Kasumi-1 (cell line): ENCODE results near the gene PITX3.
A peak's percentile ranks its signal among the peaks of the same experiment; 100 is the strongest.
"Not testable (repeated sequence)": the region's sequence is repeated elsewhere in the genome, so short reads cannot be mapped to it uniquely, and the experiment has no call there.

Experiments
- DNase-seq, 2 experiments: peaks; one replicate each; lab custom pipeline; 2025; lab: John Stamatoyannopoulos, UW

Gene PITX3

GRCh38 chr10:102226542-102226870 is 14.8 kb downstream of the PITX3 start:
- no peak for DNase-seq

DNA sequence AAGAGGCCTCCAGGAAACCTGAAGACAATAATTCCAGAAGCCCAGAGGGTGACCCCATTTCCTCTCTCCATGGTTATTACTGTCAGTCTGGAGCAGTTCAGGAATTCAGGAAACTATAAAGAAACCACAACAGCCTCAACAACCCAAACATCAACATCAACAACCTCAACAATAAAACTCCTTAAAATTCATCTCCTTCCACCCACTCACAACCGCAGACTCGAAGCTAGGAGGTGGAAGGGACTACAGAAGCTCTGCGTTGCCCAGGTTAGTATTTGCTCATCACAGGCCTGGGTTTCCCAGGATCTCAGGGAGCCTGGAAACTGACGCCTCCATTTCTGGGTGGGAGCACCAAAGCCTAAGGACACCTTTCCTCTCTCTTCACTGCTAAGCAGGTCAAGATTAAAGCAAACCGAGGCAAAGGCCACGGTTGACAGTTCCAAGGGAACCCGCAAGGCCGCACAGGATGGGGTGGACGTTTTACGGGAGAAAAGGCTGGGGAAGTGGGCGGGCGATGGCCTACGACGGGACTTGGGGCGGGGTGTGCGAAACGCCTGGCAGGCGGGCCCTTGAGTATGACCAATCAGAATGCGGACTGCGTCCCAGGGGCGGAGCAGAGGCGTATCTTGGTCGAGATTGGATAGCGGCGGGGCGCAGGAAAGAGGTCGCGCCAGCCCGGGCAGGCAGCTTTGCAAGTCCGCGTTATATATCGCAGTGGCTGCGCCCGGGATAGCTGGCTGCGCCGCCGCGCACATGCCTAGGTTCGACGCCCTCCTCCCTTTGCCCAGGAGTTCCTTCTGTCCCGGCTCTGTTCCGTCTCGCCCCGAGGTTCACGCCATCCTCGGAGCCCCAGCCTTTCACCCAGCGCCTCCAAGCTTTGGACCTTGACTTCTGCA is 15.4 kb downstream of the PITX3 start, which contains the start of gene ELOVL3:
ELOVL3 (plus strand) TSS at position 654 of the 896 bp plus-strand sequence. CDS start 250 bp downstream, outside the sequence.
- peak; percentile 95 to 96 for DNase-seq

- DNase-seq: no peak
Measured at GRCh38 chr10:102222797-102223196, 18.5 kb downstream of the PITX3 start.

GRCh38 chr10:102220612-102221011 is 20.7 kb downstream of the PITX3 start:
- DNase-seq: no peak

- DNase-seq: no peak
Measured at GRCh38 chr10:102219370-102219769, 21.9 kb downstream of the PITX3 start.

DNA sequence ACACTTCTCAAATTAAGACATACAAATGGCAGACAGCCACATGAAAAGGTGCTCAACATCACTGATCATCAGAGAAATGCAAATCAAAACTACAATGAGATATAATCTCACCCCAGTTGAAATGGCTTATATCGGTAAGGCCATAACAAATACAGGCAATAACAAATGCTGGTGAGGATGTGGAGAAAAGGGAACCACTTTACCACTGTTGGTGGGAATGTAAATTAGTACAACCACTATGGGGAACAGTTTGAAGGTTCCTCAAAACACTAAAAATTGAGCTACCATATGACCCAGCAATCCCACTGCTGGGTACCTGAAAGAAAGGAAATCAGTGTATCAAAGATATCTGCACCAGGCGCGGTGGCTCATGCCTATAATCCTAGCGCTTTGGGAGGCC is 27.7 kb downstream of the PITX3 start:
- DNase-seq: peak; percentile 23 to 30

- DNase-seq: no peak
Measured at GRCh38 chr10:102211615-102212299, 29.6 kb downstream of the PITX3 start.

GRCh38 chr10:102208311-102209035 is 32.8 kb downstream of the PITX3 start:
- no peak for DNase-seq

GRCh38 chr10:102202386-102202785 is 38.9 kb downstream of the PITX3 start:
- no peak for DNase-seq

GRCh38 chr10:102200751-102201640 is 40.3 kb downstream of the PITX3 start:
- DNase-seq: no peak

DNA sequence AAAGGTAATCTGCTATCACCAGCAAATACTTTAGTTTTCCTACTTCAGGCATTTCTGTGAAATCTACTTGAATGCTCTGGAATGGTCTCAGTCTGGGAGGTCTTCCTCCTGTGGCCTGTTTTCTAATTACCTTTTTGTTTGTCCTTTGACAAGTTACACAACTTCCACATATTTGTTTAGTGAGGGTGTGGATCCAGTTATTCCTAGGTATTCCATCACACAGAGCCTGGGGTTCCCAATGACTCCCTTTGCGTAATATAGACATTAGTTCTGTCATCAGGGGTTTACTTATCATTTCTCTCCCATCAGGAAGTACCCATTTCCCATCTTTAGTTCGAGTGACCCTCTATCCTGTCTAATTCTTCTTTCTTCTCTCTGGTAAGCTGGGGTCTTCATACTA is 43.3 kb downstream of the PITX3 start:
- DNase-seq: no peak

DNA sequence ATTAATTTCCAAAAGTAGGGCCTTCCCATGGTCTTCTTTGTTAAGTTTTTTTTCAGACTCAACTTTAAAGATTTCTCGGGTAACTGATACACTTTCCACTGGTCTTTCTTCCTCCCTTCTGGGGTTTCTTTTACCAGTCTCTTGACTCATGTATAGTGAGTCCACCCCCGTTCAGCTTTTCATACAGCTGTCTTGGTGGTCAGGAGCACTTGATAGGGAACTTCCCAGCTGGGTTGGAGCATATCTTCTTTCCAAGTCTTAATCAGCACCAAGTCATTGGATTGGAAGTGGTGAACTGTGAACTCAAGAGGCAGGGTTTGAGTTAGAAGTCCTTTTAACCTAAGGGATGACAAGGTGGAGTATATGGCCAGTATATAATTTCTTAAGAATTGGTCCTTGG is 44.4 kb downstream of the PITX3 start:
- no peak for DNase-seq

DNA sequence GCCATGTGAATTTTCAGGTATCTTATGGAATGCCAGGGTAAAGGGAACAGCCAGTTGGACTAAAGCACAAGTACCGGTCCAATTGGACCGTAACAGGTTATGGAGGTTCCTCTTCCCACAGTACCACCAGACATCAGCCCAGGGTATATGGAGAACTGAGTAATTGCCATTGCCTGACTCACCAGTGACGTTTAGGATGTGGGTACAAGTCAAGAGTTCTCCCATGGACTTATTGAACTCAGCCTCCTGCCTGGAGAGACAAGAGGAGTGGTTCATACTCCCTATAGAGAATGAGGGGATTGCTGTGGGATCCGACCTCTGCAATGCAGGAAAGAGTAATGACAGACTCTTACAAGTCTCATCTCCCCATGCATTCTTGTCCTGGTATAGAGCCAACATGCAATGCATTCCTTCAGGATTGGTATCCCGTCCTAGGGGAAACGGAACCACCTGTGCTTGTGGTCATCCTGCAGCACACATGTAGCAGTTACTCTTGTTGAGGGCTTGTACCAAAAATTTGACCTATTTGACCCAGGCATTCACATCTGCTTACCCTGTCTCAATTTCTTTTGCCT is 45.9 kb downstream of the PITX3 start:
- no peak for DNase-seq

- no peak for DNase-seq
Measured at GRCh38 chr10:102191956-102192355, 49.4 kb downstream of the PITX3 start.

- not testable (repeated sequence) for DNase-seq
Measured at GRCh38 chr10:102188941-102189898, 52.1 kb downstream of the PITX3 start.

GRCh38 chr10:102188298-102188940 is 52.9 kb downstream of the PITX3 start:
- no peak for DNase-seq

- DNase-seq: no peak
Measured at GRCh38 chr10:102185811-102186527, 55.3 kb downstream of the PITX3 start.

DNA sequence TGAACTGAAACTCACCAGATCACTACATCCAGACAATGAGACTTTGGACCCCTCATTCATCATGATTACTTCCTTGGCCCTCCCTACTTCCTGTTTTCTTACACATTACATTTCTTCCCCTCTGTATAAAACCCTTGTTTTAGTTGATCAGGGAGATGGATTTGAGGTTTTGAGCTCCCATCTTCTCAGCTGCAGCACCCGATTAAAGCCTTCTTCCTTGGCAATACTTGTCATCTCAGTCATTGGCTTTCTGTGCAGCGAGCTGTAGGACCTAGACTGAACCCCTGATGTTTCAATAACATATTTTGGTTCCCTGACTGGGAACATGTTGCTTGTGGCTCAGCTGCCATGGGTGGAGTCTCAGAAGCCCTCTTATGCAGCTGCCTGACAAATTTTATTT is 56.0 kb downstream of the PITX3 start:
- DNase-seq: no peak

DNA sequence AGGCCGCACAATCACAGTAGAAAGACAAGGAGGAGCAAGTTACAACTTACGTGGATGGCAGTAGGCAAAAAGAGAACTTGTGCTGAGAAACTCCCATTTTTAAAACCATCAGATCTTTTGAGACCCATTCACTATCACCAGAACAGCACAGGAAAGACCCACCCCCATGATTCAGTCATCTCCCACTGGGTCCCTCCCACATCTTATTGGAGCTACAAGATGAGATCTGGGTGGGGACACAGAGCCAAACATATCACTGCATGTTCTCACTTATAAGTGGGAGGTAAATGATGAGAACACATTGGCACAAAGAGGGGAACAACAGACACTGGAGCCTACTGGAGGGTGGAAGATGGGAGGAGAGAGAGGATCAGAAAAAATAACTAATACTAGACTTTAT is 56.7 kb downstream of the PITX3 start:
- DNase-seq: no peak
